ENCODE data around the gene ANGPTL4. TPM values are rescaled to one million over a fixed set of nuclear protein-coding genes. Genes with fewer than 3 reads are reported as not detected.
A peak's percentile ranks its signal among the peaks of the same experiment; 100 is the strongest.

ANGPTL4 gene
- total and polyA plus RNA-seq, 9 of the 15 experiments (the other 6 are each of a cell fraction or from before 2014, with no cell fraction given) = 0.05 to 0.77 (median 0.22) TPM; not detected in 4

GRCh38 chr19:8412783-8413628 is 49.1 kb downstream of the ANGPTL4 start, which contains the start of gene MARCHF2 (continued):
- TF ChIP-seq ZNF830 (CRISPR knock-in tag; IDR thresholded peaks at IDR 0.05) (no peak), ATF6 (CRISPR knock-in tag; IDR thresholded peaks at IDR 0.05) (no peak), PHTF2 (CRISPR knock-in tag; IDR thresholded peaks at IDR 0.05) (no peak), ZBTB34 (CRISPR knock-in tag; IDR thresholded peaks at IDR 0.05) (no peak), SMAD4 (CRISPR knock-in tag; conservative IDR thresholded peaks at IDR 0.05) (peak; percentile 45), RBFOX2 (IDR thresholded peaks at IDR 0.05; ENCODE audit: low read depth, low read length) (peak; percentile 55; the same call in 1 of the 2 replicates), HDGF (IDR thresholded peaks at IDR 0.05) (no peak), MBD2 (IDR thresholded peaks at IDR 0.05; ENCODE audit: borderline replicate concordance, low read depth) (peak; percentile 94), ZNF165 (CRISPR knock-in tag; IDR thresholded peaks at IDR 0.05; ENCODE audit: borderline replicate concordance) (no peak), MED1 (CRISPR knock-in tag; IDR thresholded peaks at IDR 0.05; ENCODE audit: borderline replicate concordance) (no peak), NEUROD1 (IDR thresholded peaks at IDR 0.05; ENCODE audit: borderline replicate concordance, low read depth, low read length, partially characterized antibody) (peak; percentile 95), HNRNPH1 (optimal IDR thresholded peaks at IDR 0.05; ENCODE audit: low read depth, low read length) (no peak), MTF1 (CRISPR knock-in tag; IDR thresholded peaks at IDR 0.05; ENCODE audit: borderline replicate concordance) (no peak), RBBP5 (IDR thresholded peaks at IDR 0.05; ENCODE audit: borderline replicate concordance, insufficient read depth, low read length, poor library complexity, severe bottlenecking) (peak; percentile 79), KHSRP (IDR thresholded peaks at IDR 0.05) (no peak), RUNX1 (IDR thresholded peaks at IDR 0.05; ENCODE audit: low read depth) (no peak), PKNOX1 (IDR thresholded peaks at IDR 0.05) (peak; percentile 98), SNAPC5 (CRISPR knock-in tag; IDR thresholded peaks at IDR 0.05) (no peak), ZBTB49 (CRISPR knock-in tag; IDR thresholded peaks at IDR 0.05; ENCODE audit: borderline replicate concordance) (no peak), PTTG1 (tag; IDR thresholded peaks at IDR 0.05; ENCODE audit: low read depth) (no peak), NCOA2 (IDR thresholded peaks at IDR 0.05; ENCODE audit: partially characterized antibody in 2 of 2) (no peak)
